D721Med (cell line): ENCODE results near the gene NEK1.

ENCODE experiments used
- DNase-seq: peaks from one replicate; pipeline ENCODE4 v3.0.0; 2011; ENCODE audit warnings: low spot score; ENCODE audit not compliant: insufficient read length
- FAIRE-seq: peaks from 2 replicates; lab custom pipeline; 2011; peaks lifted over from hg19 to GRCh38; lab: Jason Lieb, UNC
- CTCF ChIP-seq: IDR thresholded peaks from 2 replicates; pipeline ENCODE4 v1.5.1; 2012; ENCODE audit warnings: mild to moderate bottlenecking, control low read depth; ENCODE audit not compliant: insufficient read depth; ENCODE audit errors: missing control alignments

The NEK1 gene

GRCh38 chr4:169615467-169616106 lies 3.2 kb upstream of the NEK1 start:
- no peak for TF ChIP-seq CTCF
- no peak for FAIRE-seq
- no peak for DNase-seq

- TF ChIP-seq CTCF: peak; percentile 86
- FAIRE-seq (no peak), DNase-seq (no peak)
Observed at GRCh38 chr4:169612871-169613859, 782 bp upstream of the NEK1 start.

- no peak for FAIRE-seq
Observed at GRCh38 chr4:169611157-169611556, 1.2 kb downstream of the NEK1 start.

GRCh38 chr4:169604903-169605331 lies 7.5 kb downstream of the NEK1 start:
- DNase-seq (no peak), FAIRE-seq (no peak)
- no peak for TF ChIP-seq CTCF

More at GRCh38 chr4:169611157-169611556, 1.2 kb downstream of the NEK1 start:
- TF ChIP-seq CTCF: no peak
- no peak for DNase-seq

GRCh38 chr4:169604131-169604900 lies 8.1 kb downstream of the NEK1 start:
- FAIRE-seq (no peak), DNase-seq (no peak)
- no peak for TF ChIP-seq CTCF

- FAIRE-seq (peak; percentile 41), DNase-seq (no peak)
- no peak for TF ChIP-seq CTCF
Observed at GRCh38 chr4:169603312-169603711, 9.1 kb downstream of the NEK1 start.
